HepG2 (cell line): ENCODE results near the gene GGCT. TPM values are rescaled to one million over a fixed set of nuclear protein-coding genes. Genes with fewer than 3 reads are reported as not detected.

Experiments
- ATAC-seq: fragments of 200-7000 bp; cut with Tn5 transposase; 3 replicates; pipeline ENCODE4 v1.9.1; 2020; ENCODE audit warnings: mild to moderate bottlenecking, moderate library complexity
- BruUV-seq: library from RNA; stranded (reverse); fragments of 400-500 nt; replicated peaks from 2 replicates; lab custom pipeline; 2021; lab: Mats Ljungman, UMichigan
- CTCF ChIA-PET: fragments of 300-600 bp; formaldehyde crosslinking; extraction: SDS; loops from one replicate; lab custom pipeline; 2021; ENCODE audit warnings: low total read pairs, inconsistent platforms, low intra/inter-chr PET ratio; lab: Yijun Ruan, JAX
- POLR2A ChIA-PET: fragments of 350-600 bp; sonication (Branson Sonifier 250); formaldehyde crosslinking; loops from one replicate; lab custom pipeline; 2020; ENCODE audit warnings: antibody characterized with exemption, inconsistent platforms; lab: Yijun Ruan, JAX
- DNase-seq: peaks from one replicate; pipeline ENCODE4 v3.0.0-alpha.2; 2015; ENCODE audit warnings: low spot score
- FAIRE-seq: peaks from 3 replicates; lab custom pipeline; 2011; peaks lifted over from hg19 to GRCh38; lab: Jason Lieb, UNC
- H2AFZ ChIP-seq: one replicate; pipeline ENCODE4 v1.6.1; 2011; ENCODE audit warnings: low read length, inconsistent platforms
- H3K27ac ChIP-seq: fragments of 300-600 bp; 3 replicates; pipeline ENCODE4 v1.8.0; 2011; ENCODE audit warnings: mixed run types, mild to moderate bottlenecking, mixed read lengths, low read length, inconsistent platforms; ENCODE audit not compliant: insufficient read depth; ENCODE audit errors: extremely low read length
- H3K27me3 ChIP-seq, 2 experiments: fragments of 200-600 bp in 1 of 2; 2 replicates in 1 of 2; 3 replicates in 1 of 2; pipeline versions ENCODE4 v1.6.0 to v1.8.0; 2011; ENCODE audit warnings: low read length in 2 of 2, mild to moderate bottlenecking in 2 of 2, moderate library complexity in 2 of 2, inconsistent platforms in 1 of 2; ENCODE audit not compliant: insufficient read depth in 2 of 2, control insufficient read depth in 1 of 2
- H3K36me3 ChIP-seq, 2 experiments: fragments of 200-600 bp in 1 of 2; replicated peaks in 1 of 2; 2 replicates in 1 of 2; 3 replicates in 1 of 2; pipeline versions ENCODE4 v1.5.1 to v1.8.0; 2011; ENCODE audit warnings: low read length in 2 of 2, inconsistent platforms in 1 of 2; ENCODE audit not compliant: insufficient read depth in 2 of 2, control insufficient read depth in 1 of 2
- H3K4me1 ChIP-seq: 2 replicates; pipeline ENCODE4 v1.5.1; 2012; ENCODE audit warnings: low read length, inconsistent platforms; ENCODE audit not compliant: insufficient read depth
- H3K4me2 ChIP-seq: 2 replicates; pipeline ENCODE4 v1.6.0; 2011; ENCODE audit warnings: low read depth, low read length, inconsistent platforms
- H3K4me3 ChIP-seq, 3 experiments: fragments of 200-600 bp in 1 of 3; sonication (generic), shearing (Covaris generic) in 1 of 3; replicated peaks in 1 of 3; 2 replicates each; pipeline ENCODE4 v1.5.1; 2011 to 2016; ENCODE audit warnings: low read length in 3 of 3, inconsistent platforms in 2 of 3, low read depth in 2 of 3, mild to moderate bottlenecking in 2 of 3, control low read depth in 1 of 3, mixed read lengths in 1 of 3; ENCODE audit not compliant: insufficient read depth in 1 of 3
- H3K79me2 ChIP-seq: one replicate; pipeline ENCODE4 v1.6.1; 2011; ENCODE audit warnings: low read length, inconsistent platforms; ENCODE audit not compliant: insufficient read depth
- H3K9ac ChIP-seq: 2 replicates; pipeline ENCODE4 v1.6.0; 2011; ENCODE audit warnings: mild to moderate bottlenecking, low read depth, low read length, inconsistent platforms; ENCODE audit not compliant: insufficient read depth
- H3K9me3 ChIP-seq: 2 replicates; pipeline ENCODE4 v1.5.1; 2012; ENCODE audit warnings: mild to moderate bottlenecking, low read length
- H4K20me1 ChIP-seq: 2 replicates; pipeline ENCODE4 v1.6.0; 2011; ENCODE audit warnings: inconsistent platforms, mild to moderate bottlenecking, low read length, moderate library complexity; ENCODE audit not compliant: insufficient read depth
- FOSL2 ChIP-seq: sonication (generic); formaldehyde crosslinking; IDR thresholded peaks from 2 replicates; pipeline ENCODE4 v1.4.0; 2020; ENCODE audit warnings: missing genetic modification reagents
- SRSF4 ChIP-seq: fragments of 200-400 bp; formaldehyde crosslinking; IDR thresholded peaks from one replicate; pipeline ENCODE4 v1.6.1; 2018; ENCODE audit warnings: mild to moderate bottlenecking, low read depth, low read length, moderate library complexity; ENCODE audit not compliant: poor library complexity, severe bottlenecking
- WGBS: methylation state at CpG from one replicate; pipeline ENCODE4 v1.1.6; 2017; ENCODE audit warnings: low lambda C conversion rate; 5-methylcytosine and 5-hydroxymethylcytosine counted together
- in situ Hi-C: cut with HindIII; loops from 2 replicates; pipeline ENCODE4 v1.10.0; 2017; ENCODE audit warnings: low pct_unique_long_range_greater_than_20kb; ENCODE audit not compliant: extremely low pct_ligation_motif_present
- intact Hi-C: fragments of 100-400 bp; cut with micrococcal nuclease; formaldehyde crosslinking; loops from one replicate; pipeline ENCODE4 v1.10.0; 2022; ENCODE audit not compliant: unreplicated experiment
- polyA plus RNA-seq, 8 experiments: library from polyadenylated mRNA; depleted of rRNA in 3 of 8; stranded (reverse) in 7 of 8; unstranded in 1 of 8; fragments of >200 nt; fragmentation: Illumina TruSeq in 4 of 8; extraction: Trizol in 4 of 8; gene quantifications; 2 replicates each; pipeline versions ENCODE4 v1.2.1 to v1.2.3, GENCODE V29; 2011 to 2016; ENCODE audit warnings: low read depth in 4 of 8, missing spikeins in 1 of 8, mixed read lengths in 1 of 8; ENCODE audit not compliant: insufficient read depth in 1 of 8
- total RNA-seq, 5 experiments: library from RNA; depleted of rRNA; stranded (reverse); fragments of >200 nt; fragmentation: Illumina TruSeq; extraction: Trizol; gene quantifications; 2 replicates each; pipeline ENCODE4 v1.2.3, GENCODE V29; 2016; ENCODE audit warnings: low read depth in 1 of 5
- TF ChIP-seq, protein P1 (sequence below), 2 experiments: fragments of 450-650 bp in 1 of 2; sonication (generic) in 1 of 2; formaldehyde crosslinking in 1 of 2; IDR thresholded peaks; 2 replicates each; pipeline versions ENCODE4 v1.6.1 to v1.8.0; 2016 to 2022; ENCODE audit warnings: antibody characterized with exemption in 1 of 2, mild to moderate bottlenecking in 1 of 2, missing genetic modification reagents in 1 of 2

GGCT gene
- total and polyA plus RNA-seq, 2 of the 13 experiments (the other 11 are each of a cell fraction or from before 2014, with no cell fraction given), result 19.5 to 78.3 TPM

- TF ChIP-seq, protein P1, sequence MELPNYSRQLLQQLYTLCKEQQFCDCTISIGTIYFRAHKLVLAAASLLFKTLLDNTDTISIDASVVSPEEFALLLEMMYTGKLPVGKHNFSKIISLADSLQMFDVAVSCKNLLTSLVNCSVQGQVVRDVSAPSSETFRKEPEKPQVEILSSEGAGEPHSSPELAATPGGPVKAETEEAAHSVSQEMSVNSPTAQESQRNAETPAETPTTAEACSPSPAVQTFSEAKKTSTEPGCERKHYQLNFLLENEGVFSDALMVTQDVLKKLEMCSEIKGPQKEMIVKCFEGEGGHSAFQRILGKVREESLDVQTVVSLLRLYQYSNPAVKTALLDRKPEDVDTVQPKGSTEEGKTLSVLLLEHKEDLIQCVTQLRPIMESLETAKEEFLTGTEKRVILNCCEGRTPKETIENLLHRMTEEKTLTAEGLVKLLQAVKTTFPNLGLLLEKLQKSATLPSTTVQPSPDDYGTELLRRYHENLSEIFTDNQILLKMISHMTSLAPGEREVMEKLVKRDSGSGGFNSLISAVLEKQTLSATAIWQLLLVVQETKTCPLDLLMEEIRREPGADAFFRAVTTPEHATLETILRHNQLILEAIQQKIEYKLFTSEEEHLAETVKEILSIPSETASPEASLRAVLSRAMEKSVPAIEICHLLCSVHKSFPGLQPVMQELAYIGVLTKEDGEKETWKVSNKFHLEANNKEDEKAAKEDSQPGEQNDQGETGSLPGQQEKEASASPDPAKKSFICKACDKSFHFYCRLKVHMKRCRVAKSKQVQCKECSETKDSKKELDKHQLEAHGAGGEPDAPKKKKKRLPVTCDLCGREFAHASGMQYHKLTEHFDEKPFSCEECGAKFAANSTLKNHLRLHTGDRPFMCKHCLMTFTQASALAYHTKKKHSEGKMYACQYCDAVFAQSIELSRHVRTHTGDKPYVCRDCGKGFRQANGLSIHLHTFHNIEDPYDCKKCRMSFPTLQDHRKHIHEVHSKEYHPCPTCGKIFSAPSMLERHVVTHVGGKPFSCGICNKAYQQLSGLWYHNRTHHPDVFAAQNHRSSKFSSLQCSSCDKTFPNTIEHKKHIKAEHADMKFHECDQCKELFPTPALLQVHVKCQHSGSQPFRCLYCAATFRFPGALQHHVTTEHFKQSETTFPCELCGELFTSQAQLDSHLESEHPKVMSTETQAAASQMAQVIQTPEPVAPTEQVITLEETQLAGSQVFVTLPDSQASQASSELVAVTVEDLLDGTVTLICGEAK (IDR thresholded peaks at IDR 0.05), result no peak
- TF ChIP-seq, protein P1 (CRISPR knock-in tag; IDR thresholded peaks at IDR 0.05), result no peak
Observed at GRCh38 chr7:30470771-30471170, 33.9 kb downstream of the GGCT start (continued).

DNA sequence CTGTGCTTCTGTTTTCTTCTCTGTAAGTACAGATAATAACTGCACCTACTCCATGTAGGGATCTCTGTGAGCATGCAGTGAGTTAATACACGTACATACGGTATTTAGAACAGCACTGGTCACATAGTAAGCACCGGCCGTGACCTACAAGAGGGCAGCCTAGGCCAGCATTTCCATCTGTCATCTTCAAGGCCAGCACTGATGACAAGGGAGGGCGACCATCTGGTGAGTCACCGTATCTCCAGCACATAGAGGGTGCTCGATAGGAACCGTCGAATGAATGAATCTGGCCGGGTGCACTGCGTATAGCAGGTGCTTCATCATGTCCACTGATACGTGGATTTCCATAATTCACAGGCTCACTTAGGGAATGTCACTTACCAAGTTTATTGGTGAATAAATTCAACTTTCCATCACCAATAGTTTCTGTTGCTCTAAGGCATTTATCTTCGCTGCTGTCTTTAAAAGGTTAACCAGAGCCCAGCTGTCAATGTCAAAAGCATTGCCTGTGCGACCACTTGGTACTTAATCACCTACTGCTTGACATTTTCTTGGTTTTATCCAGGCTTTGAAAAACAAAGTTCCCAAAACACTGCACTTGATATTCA lies 34.4 kb downstream of the GGCT start:
- H3K4me1 ChIP-seq, result peaks cover 19% of the 10 kb centered on the region

More for the DNA sequence above, 34.4 kb downstream of the GGCT start:
- no peaks in the 10 kb centered on the region for H4K20me1 ChIP-seq
- no peaks in the 10 kb centered on the region for H3K79me2 ChIP-seq
- intact Hi-C loops (no loop called here), in situ Hi-C loops (no loop called here)
- DNase-seq, result no peak
- no peak for TF ChIP-seq SRSF4
- TF ChIP-seq FOSL2 (CRISPR knock-in tag), result peak; percentile 15; the same call in 1 of the 2 replicates
- no peak overlapping the region for H3K9ac ChIP-seq
- H3K4me2 ChIP-seq, result no peak overlapping the region
- no peaks in the 10 kb centered on the region for H3K27me3 ChIP-seq
- POLR2A ChIA-PET, result no interaction called here
- H3K27ac ChIP-seq, result no peak overlapping the region
- H3K4me3 ChIP-seq, result no peak overlapping the region
- no peaks in the 10 kb centered on the region for H3K36me3 ChIP-seq
- ATAC-seq, result no peak
- CTCF ChIA-PET, result no interaction called here
- no TSS peak for BruUV-seq
- no peak overlapping the region for H2AFZ ChIP-seq
- WGBS, result 83% methylated on average over 14 of the region's 14 CpGs
- no peak for FAIRE-seq
- no peaks in the 10 kb centered on the region for H3K9me3 ChIP-seq
